GM18951 (cell line): ENCODE measurements around the gene SNCAIP.

Experiments
- POLR2A ChIP-seq: IDR thresholded peaks from 4 replicates; pipeline ENCODE4 v1.6.1; 2011; ENCODE audit warnings: mild to moderate bottlenecking; ENCODE audit not compliant: insufficient read length, insufficient read depth; ENCODE audit errors: extremely low read depth
- in situ Hi-C: fragments of 300-500 bp; cut with MboI; formaldehyde crosslinking; loops from one replicate; pipeline ENCODE4 v1.12.0; 2022; ENCODE audit warnings: low sequenced_read_pairs, mixed read lengths, inconsistent platforms; ENCODE audit not compliant: unreplicated experiment

SNCAIP gene

DNA sequence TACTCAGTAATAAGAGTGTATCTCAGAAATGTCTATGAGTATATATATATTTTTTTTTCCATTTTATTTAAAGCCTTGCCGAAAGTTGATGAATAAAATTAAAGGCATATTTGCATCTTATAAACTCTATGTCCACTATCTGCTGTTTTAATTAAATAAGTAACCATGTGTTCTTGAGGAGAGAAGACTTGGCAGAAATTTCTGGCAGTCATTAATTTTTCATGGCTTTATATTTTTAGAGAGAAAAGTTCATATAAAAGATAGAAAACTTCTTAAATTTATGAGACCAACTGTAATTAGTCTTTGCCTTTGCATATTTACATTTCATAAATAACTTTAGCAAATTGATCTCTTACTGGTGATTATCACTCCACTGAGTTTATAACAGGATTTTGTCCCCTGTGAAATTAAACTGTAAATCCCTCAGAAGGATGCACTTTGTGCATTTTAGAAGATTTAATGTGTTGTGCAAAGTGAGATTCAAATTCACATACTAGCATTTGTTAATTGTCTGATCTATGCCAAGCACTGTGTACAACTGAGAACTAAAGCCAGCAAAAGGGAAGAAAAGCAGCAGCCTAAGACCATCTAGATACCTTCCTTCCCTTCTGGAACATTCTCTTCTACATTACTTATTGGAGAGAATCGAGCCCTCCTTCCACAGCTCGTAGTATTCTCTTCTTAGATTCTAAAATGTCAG, 108.7 kb downstream of the SNCAIP start:
- no peak for TF ChIP-seq POLR2A
- in situ Hi-C loops, result no loop called here

DNA sequence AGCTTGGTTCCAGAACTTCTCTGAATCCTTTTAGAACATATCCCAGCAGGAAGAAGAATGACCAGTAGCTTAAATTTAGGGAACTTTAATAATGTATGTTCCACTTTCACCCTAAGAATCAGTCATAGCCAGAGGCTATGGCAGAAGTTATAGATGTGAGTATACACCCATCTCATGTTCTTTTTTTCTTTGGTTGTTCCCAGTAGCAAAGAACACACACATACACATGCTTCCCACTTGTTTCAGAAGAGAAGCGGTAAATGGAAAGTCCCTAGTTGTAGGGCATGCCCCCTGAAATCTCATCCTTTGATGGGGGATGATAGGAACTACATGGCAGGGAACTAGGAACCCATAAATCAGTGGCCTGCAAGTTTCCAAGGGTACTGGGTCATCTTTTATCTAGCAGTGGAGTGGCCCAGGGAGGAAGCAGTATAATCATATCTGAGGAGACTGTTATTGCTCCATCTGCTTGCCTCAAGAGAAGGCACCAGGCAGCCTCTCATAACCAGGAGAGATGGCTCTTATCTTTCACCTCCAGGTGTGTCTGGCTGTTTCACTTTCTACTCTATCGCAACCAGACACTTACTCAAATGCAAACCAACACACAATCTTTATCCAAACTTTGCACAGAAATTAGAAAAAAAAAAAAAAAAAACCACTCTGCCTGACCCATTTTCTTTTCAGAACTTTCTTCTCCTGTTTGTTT, 109.5 kb downstream of the SNCAIP start:
- no peak for TF ChIP-seq POLR2A
- in situ Hi-C loops, result no loop called here

DNA sequence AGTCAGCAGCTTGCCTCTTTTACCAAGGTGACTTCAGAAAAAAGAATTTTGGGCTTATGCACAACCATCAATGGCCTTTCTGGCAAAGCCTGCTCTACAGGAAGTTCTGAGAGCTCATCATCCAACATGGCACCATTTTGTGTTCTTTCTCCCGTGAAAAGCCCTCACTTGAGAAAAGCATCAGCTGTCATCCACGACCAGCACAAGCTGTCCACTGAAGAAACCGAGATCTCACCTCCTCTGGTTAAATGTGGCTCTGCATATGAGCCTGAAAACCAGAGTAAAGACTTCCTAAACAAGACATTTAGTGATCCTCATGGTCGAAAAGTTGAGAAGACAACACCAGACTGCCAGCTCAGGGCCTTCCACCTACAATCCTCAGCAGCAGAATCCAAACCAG, 111.2 kb downstream of the SNCAIP start:
- in situ Hi-C loops, result no loop called here
- TF ChIP-seq POLR2A, result no peak

DNA sequence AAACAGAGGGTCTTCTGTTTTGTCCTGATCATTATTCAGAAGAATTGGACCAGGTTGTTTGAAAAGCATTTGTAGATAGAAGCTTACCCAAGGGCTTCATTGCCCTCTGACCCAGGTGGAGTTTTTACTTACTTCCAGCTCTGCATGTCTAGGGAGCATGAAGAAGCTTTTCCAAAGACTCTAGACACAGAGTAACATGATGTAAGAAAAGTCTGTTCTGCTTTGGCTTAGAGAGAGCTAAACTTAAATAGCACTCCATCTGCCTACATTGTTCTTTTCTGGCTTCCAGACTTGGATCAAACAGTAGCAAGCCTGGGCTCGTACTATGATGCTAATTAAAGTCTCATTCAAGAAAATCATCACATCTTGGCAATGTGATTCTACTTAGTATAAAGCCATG, 112.1 kb downstream of the SNCAIP start:
- TF ChIP-seq POLR2A, result no peak
- in situ Hi-C loops, result no loop called here

DNA sequence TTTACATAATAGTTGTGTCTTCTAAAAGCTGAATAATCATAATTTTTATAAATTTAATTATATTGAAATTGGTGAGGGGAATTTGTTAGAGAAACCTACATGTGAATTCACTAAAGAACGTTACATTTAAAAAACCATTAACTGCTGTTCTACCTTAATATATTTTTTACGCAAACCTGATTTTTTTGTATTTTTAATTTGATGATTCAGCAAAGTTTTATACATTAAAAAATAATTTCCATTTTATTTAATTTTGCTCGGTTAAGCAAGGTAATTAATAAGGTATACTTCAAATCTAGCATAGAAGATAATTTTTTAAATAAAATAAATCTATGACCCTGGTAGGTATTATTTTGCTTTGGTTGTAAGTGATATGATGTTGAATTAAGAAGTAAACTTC, 114.3 kb downstream of the SNCAIP start:
- in situ Hi-C loops, result no loop called here
- no peak for TF ChIP-seq POLR2A

DNA sequence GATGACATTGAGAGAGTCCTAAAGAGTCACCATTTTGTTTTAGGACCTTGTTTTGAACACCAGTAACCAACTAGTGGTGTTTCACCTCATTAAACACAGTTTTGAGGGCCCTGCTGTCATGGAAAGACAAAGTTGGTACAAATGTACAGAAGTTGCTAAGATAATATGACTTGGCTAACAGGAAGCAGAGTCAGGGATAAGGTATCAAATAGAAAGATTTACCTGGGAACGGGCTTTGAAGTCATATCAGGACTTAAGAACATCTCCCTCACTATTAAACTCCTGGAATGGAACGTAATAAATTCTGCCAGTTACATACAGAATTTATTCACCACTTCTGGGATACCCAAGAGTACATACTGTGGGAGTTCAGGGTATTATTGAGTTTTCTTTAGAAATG, 115.6 kb downstream of the SNCAIP start:
- TF ChIP-seq POLR2A, result no peak
- in situ Hi-C loops, result no loop called here

DNA sequence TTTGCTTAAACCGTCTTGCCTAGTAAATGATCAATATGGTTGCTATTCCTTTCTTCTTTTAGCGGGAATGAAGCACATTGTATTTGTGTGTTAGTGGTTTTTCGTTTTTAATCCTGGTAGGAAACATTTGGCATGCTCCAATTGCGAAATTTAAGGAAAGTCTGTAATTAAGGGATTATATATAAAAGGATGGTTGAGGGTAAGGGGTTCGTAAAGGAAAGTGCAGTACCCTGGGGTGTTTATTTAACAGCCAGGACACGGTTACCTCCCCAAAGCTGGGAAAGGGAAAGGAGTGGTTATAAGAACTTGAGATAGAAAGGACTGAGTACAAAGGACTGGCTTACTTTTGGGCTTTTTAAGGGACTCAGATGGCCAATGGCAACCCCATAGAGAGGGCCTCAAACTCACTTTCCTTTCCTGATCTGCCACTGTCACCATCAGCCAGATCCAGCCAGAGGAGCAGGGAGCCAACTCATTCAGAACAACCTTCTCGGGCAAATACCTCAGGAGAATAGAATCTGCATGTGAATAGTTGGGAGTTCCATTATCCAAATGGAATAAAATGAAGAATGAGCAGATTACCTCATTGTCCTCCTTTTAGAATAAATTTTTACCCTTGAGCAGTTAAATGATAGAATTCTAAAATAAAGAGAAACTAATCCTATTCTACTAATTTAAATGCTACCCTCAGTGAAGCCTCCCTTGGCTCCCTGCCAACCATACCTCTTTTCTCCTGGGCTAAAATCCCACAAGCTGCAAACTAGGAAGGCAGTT, 117.7 kb downstream of the SNCAIP start:
- TF ChIP-seq POLR2A, result no peak
- in situ Hi-C loops, result no loop called here

DNA sequence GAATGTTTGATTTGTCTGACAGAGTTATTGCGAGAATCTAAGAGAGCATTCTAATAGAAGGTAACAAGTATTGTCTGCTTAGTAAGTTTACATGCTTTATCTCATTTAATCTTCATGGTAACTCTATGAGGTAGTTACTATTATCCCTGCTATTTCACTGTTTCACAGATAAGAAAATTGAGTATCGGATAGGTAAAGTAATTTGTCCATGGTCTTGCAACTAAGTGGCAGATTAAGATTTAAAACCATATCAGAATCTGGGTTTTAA, 118.2 kb downstream of the SNCAIP start:
- TF ChIP-seq POLR2A, result no peak
- in situ Hi-C loops, result no loop called here

DNA sequence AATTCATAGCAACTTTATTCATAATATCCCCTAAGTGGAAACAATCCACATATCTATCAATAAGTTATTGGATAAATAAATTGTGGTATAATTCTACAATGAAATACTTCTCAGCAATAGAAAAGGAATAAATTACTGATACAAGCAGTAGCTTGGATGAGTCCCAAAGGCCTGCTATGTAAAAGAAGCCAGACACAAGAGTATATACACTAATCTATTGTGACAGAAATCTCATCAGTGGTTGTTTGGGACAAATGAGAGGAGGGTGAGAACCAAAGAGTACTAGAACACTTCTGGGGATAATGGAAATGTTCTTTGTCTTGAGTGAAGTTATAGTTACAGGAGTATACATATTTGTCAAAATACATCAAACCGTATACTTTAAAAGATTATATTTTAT, 119.3 kb downstream of the SNCAIP start:
- in situ Hi-C loops, result no loop called here
- TF ChIP-seq POLR2A, result no peak

DNA sequence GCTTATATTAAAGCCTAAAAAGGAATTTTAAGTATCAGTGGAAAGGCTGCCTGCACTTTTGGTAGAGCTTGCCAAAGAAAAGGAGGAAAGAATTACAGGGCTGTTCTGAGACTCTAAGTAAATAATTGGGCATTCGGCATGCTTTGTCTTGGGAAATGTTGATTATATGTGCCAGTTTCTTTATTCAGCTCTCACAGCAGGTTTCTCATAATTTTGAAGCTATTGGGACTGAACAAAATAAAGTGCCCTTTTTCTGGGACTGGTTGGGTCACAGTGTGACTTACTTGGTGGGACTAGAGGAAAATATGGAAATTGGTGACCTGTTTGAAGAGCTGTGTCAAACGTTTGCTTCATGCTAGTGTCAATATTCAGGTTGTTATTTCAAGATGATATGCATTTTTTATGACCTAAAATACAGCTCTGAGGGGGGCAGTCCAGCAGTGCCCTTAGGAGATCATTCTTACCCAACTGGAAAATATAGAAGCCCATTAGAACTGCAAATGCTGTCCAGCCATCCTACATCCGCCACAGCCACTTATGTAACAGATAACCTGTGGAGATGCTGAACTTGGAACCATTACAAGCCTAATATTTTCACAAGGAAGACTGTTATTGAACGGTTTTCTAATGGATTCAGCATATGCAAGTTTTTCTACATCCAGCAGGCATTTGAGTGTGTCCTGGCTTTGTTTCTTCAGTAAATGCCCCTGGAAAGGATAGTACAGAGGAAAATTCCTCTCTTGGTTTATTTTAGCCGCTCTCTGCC, 122.4 kb downstream of the SNCAIP start:
- no peak for TF ChIP-seq POLR2A
- in situ Hi-C loops, result no loop called here

DNA sequence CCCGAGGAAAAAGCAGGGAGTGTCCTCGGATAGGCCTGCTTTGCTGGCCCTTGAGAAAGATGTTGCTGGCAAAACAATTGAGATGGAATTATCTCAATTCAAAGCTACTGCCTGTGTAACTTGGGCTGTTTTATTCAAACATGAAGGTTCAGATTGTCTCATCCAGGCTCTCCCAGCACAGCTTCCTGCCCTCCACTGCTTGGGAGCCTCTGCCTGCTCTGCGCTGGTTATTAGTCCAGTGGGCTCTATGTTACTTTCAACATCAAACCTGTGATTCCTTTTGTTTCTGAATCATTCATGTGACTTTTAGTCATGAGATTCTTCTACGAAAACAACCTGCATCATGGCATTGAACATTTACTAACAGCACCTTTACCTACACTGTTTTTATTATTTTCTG, 123.2 kb downstream of the SNCAIP start:
- TF ChIP-seq POLR2A, result no peak
- in situ Hi-C loops, result no loop called here

DNA sequence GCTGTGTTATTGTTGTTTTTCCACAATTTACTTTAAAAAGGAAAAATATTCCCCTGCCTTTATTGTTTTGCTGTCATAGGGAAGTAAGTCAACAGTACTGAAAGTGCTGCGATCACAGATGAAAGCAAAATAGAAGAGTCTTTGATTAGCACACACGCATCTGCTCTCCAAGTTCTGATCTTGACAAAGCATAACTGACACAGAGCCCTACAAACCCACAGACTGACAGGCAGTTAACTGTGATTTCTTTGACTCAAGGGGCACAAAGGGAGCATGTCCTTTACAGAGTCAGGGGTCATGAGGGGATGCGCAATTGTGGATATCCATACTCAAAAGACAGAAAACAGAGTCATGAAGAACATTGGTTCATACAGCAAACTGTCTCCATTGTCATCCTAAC, 123.7 kb downstream of the SNCAIP start:
- TF ChIP-seq POLR2A, result no peak
- in situ Hi-C loops, result no loop called here

DNA sequence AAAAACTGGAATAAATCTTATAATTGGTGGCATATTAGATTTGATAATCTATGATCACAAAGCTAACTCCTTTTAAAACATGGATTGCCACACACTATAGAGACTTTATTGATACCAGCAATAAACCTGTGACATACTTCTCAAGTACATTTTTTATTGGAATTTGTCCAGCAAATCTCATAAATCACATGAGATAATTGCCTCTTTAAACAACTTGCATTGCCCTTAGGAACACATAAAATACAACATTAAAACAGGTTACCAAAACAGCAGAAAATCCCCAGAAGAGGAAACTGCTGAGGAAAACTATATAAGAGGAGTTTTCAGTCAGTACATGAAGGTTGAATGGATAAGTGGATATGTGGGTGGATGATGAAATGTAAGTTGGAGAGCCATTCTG, 124.6 kb downstream of the SNCAIP start:
- TF ChIP-seq POLR2A, result no peak
- in situ Hi-C loops, result no loop called here
